A549 treated with dexamethasone at 1 μM for 4 hours (cell line): ENCODE results near the gene TTC8. TPM values are rescaled to one million over a fixed set of nuclear protein-coding genes. Genes with fewer than 3 reads are reported as not detected.

Experiments used
- total RNA-seq: library from RNA; stranded (reverse); fragments of 200-300 nt; extraction: Qiagen RNA extraction; gene quantifications from 5 replicates; pipeline ENCODE4 v1.2.3, GENCODE V29; 2022

TTC8 gene
- 34.1 to 39.1 TPM (median 37.6 TPM) in 5 replicates for total RNA-seq

DNA sequence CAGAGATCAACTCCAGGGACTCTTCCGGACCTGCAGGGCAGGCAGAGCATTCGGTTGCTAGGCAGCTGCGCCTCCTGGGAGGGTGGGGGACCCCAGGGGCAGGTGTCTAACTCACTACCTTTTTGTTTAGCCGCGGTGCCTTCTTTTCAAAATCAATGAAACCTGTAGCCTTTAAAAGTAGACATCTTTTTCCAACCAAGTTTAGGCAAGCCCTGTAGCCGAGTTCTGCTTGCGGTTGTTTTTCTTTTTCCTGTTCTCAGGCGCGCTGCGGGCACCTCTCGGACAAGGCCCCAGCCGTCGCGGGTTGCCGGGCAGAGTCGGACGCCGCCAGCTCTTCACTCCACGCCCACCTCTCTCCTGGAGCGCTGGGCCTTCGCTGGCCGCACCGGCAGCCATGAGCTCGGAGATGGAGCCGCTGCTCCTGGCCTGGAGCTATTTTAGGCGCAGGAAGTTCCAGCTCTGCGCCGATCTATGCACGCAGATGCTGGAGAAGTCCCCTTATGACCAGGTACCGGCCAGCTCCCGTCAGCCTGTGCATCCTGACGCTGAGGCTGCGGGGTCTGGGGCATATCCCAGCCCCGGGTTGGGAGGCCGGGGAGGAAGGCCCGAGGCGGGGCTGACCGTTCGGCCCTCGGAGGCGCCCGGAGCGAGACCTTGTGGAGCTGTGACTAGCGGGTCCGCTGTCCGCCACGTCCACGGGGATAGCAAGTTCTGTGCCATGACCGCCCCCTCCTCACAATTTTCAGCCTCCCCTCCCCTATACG, at the start of gene TTC8:
Gene TTC8 (plus strand): TSS at position 338 of the 764 bp plus-strand sequence. CDS start 57 bp downstream, at position 395.

DNA sequence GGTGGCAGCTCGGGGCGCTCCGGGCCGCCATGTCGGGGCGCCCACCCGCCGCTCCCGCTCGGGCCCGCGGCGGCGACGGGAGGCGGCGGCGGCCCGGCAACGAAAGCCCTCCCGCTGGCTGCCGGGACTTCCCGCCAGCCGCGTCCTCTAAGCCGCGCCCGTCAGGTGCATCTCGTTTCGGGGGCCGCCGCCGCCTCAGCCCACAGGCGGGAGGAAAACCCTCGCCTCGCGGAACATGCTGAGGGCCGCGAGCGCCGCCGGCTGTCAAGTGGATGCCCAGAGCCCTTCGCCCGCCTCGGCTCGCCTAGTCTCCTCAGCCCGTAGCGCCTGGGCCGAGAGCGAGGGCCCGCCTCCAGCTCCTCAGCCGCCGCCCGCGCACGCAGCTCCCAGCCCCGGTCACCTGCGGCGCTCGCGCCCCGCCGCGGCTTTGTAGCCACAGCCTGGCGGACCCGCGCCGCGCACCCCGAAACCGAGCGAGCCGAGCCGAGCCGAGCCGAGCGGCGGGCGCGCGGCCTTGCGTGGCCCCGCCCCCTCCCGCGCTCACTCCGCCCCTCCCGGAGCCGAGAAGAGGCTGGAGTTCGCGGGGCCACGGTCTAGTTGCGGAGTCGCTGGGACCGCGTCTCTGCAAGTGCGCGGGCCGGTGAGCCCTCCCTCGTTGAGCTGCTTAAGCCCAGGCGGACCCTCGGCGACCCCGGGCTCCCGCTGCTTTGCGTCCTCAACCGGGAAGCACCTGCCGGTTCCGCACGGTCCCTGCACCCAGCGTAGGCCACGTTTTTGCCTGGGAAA, 31.8 kb upstream of the TTC8 start, which contains the start of gene EML5:
Gene EML5 (minus strand): TSS at position 481 of the 786 bp plus-strand sequence. CDS start 450 bp downstream, at position 31.

Other genes starting within 250 kb of the TTC8 start
- gene EML5, start 31.7 kb upstream of the TTC8 start, total RNA-seq, result 0.37 to 0.56 TPM (median 0.44 TPM) in 5 replicates